Measurements from ENCODE around the gene SH3BGRL3.
A peak's percentile ranks its signal among the peaks of the same experiment; 100 is the strongest.

SH3BGRL3 gene

GRCh38 chr1:26277719-26278118 lies 2.2 kb upstream of the SH3BGRL3 start:
- no peak for DNase-seq (ENCODE audit: low read depth)

GRCh38 chr1:26278303-26278702 lies 1.6 kb upstream of the SH3BGRL3 start:
- DNase-seq (ENCODE audit: low read depth): no peak

GRCh38 chr1:26278724-26279455 lies 996 bp upstream of the SH3BGRL3 start:
- DNase-seq (ENCODE audit: low read depth): no peak

GRCh38 chr1:26280333-26281042 lies 602 bp downstream of the SH3BGRL3 start:
- no peak for DNase-seq (ENCODE audit: low read depth)

- no peak for DNase-seq (ENCODE audit: low read depth)
Observed at GRCh38 chr1:26281091-26281958, 1.4 kb downstream of the SH3BGRL3 start.

- DNase-seq (ENCODE audit: low read depth): no peak
Observed at GRCh38 chr1:26281971-26282370, 2.1 kb downstream of the SH3BGRL3 start.

GRCh38 chr1:26282401-26282918 lies 2.6 kb downstream of the SH3BGRL3 start:
- DNase-seq (ENCODE audit: low read depth): no peak

- no peak for DNase-seq (ENCODE audit: low read depth)
Observed at GRCh38 chr1:26283279-26283853, 3.5 kb downstream of the SH3BGRL3 start.

GRCh38 chr1:26283871-26284596 lies 4.1 kb downstream of the SH3BGRL3 start:
- DNase-seq (ENCODE audit: low read depth): no peak

- peak; percentile 91 for DNase-seq (ENCODE audit: low read depth)
Observed at GRCh38 chr1:26284597-26285347, 4.9 kb downstream of the SH3BGRL3 start.

GRCh38 chr1:26285366-26286063 lies 5.6 kb downstream of the SH3BGRL3 start:
- DNase-seq (ENCODE audit: low read depth): no peak

GRCh38 chr1:26286064-26286416 lies 6.2 kb downstream of the SH3BGRL3 start:
- no peak for DNase-seq (ENCODE audit: low read depth)

- DNase-seq (ENCODE audit: low read depth): no peak
Observed at GRCh38 chr1:26287033-26287711, 7.3 kb downstream of the SH3BGRL3 start.

GRCh38 chr1:26287811-26288210 lies 7.9 kb downstream of the SH3BGRL3 start:
- DNase-seq (ENCODE audit: low read depth): no peak

GRCh38 chr1:26288311-26288941 lies 8.5 kb downstream of the SH3BGRL3 start:
- no peak for DNase-seq (ENCODE audit: low read depth)

GRCh38 chr1:26289158-26290059 lies 9.5 kb downstream of the SH3BGRL3 start:
- no peak for DNase-seq (ENCODE audit: low read depth)

- no peak for DNase-seq (ENCODE audit: low read depth)
Observed at GRCh38 chr1:26290122-26290881, 10.4 kb downstream of the SH3BGRL3 start.
